Body of pancreas (tissue), 4 donors: ENCODE data around the gene RPLP2. TPM values are rescaled to one million over a fixed set of nuclear protein-coding genes. Genes with fewer than 3 reads are reported as not detected.

ENCODE experiments used
- ATAC-seq: fragments of 150-250 bp; one replicate; pipeline ENCODE4 v1.9.1; 2016
- DNase-seq, 4 donors: peaks; one replicate each; pipeline ENCODE4 v3.0.0-alpha.2; 2019
- H3K27ac ChIP-seq, 4 donors: fragments of 200-600 bp; sonication (generic); 1 replicate in 3 of 4; 2 replicates in 1 of 4; pipeline versions ENCODE4 v1.5.1 to v1.6.1; 2016 to 2019; ENCODE audit warnings: mild to moderate bottlenecking in 1 of 4, mixed read lengths in 1 of 4, moderate library complexity in 1 of 4
- H3K27me3 ChIP-seq, 2 donors: fragments of 200-600 bp; sonication (generic); one replicate each; pipeline ENCODE4 v1.6.0; 2016; ENCODE audit warnings: mild to moderate bottlenecking in 1 of 2
- H3K36me3 ChIP-seq, 2 donors: fragments of 200-600 bp; sonication (generic); replicated peaks in 1 of 2; 2 replicates each; pipeline ENCODE4 v1.5.1; 2016; ENCODE audit warnings: low read depth in 2 of 2; ENCODE audit not compliant: insufficient read depth in 1 of 2
- H3K4me1 ChIP-seq: fragments of 200-600 bp; sonication (generic); one replicate; pipeline ENCODE4 v1.6.0; 2016
- H3K4me3 ChIP-seq, 2 donors: fragments of 200-600 bp; sonication (generic); 1 replicate in 1 of 2; 2 replicates in 1 of 2; pipeline ENCODE4 v1.5.1; 2016 to 2019
- H3K9me3 ChIP-seq, 3 donors: fragments of 200-600 bp; sonication (generic); 1 replicate in 2 of 3; 2 replicates in 1 of 3; pipeline ENCODE4 v1.5.1; 2016
- CTCF ChIP-seq, 7 experiments: fragments of 450-650 bp in 4 of 7; fragments of 200-600 bp in 3 of 7; sonication (generic) in 3 of 7; IDR thresholded peaks; one replicate each; pipeline ENCODE4 v1.5.1; 2016 to 2019; ENCODE audit warnings: antibody characterized with exemption in 7 of 7
- POLR2A ChIP-seq, 3 donors: fragments of 450-650 bp; IDR thresholded peaks; one replicate each; pipeline ENCODE4 v1.6.1; 2016; ENCODE audit warnings: antibody characterized with exemption in 3 of 3, mild to moderate bottlenecking in 2 of 3
- WGBS, 2 donors: methylation state at CpG; one replicate each; pipeline ENCODE4 v1.1.5; 2017; 5-methylcytosine and 5-hydroxymethylcytosine counted together
- intact Hi-C: fragments of 100-400 bp; cut with DNase I; formaldehyde crosslinking; loops from one replicate; pipeline ENCODE4 v1.15.1; 2023
- total RNA-seq, 2 donors: library from RNA; depleted of rRNA; stranded (reverse); fragments of >200 nt; gene quantifications; one replicate each; pipeline ENCODE4 v1.1.0, GENCODE V29; 2016

The RPLP2 gene
- total RNA-seq, 2 donors from 2014 or later: 395 to 402 TPM

- Histone ChIP-seq H3K9me3 (no peaks in the 10 kb centered on the region), H3K36me3 (no peaks in the 10 kb centered on the region), H3K27ac (no peak overlapping the region), H3K4me1 (peaks cover 35% of the 10 kb centered on the region), H3K27me3 (no peaks in the 10 kb centered on the region), H3K4me3 (no peak overlapping the region)
- DNase-seq (no peak), ATAC-seq (no peak)
- no peak for TF ChIP-seq POLR2A (IDR thresholded peaks at IDR 0.05)
- no peak for TF ChIP-seq CTCF (IDR thresholded peaks at IDR 0.05)
- intact Hi-C loops: no loop called here
- WGBS, 2 donors: 59 to 77% methylated on average over 11 to 26 of the region's 26 CpGs
Observed at GRCh38 chr11:803770-804598, 5.8 kb upstream of the RPLP2 start.

DNA sequence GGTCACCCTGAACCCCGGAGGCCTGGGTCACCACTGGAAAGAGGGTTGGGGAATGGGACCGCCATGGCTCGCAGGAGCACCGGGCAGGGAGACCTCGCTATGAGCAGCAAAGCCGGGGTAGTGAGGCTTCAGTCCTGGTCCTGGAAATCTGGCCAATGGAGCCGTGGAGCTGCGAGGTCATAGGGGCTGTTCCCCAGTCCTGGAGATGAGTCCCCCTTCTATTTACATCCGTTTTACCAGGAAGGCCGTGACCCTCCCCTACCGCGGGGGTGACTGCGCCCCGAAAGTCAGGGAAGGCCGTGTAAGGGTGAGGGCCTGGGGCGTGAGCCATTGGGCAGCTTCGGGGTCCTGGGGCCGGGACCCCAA, 5.2 kb upstream of the RPLP2 start:
- intact Hi-C loops: no loop called here
- DNase-seq (no peak), ATAC-seq (no peak)
- Histone ChIP-seq H3K9me3 (no peaks in the 10 kb centered on the region), H3K4me3 (peak overlapping the region in 1 of 2 donors; percentile 26), H3K27ac (peak overlapping the region; percentile 83 to 92 (median 87)), H3K4me1 (peaks cover 35% of the 10 kb centered on the region), H3K27me3 (no peaks in the 10 kb centered on the region), H3K36me3 (no peaks in the 10 kb centered on the region)
- TF ChIP-seq POLR2A (IDR thresholded peaks at IDR 0.05) (no peak), CTCF (IDR thresholded peaks at IDR 0.05) (no peak)
- WGBS, 2 donors: 11 to 20% methylated on average over 13 to 18 of the region's 18 CpGs

DNA sequence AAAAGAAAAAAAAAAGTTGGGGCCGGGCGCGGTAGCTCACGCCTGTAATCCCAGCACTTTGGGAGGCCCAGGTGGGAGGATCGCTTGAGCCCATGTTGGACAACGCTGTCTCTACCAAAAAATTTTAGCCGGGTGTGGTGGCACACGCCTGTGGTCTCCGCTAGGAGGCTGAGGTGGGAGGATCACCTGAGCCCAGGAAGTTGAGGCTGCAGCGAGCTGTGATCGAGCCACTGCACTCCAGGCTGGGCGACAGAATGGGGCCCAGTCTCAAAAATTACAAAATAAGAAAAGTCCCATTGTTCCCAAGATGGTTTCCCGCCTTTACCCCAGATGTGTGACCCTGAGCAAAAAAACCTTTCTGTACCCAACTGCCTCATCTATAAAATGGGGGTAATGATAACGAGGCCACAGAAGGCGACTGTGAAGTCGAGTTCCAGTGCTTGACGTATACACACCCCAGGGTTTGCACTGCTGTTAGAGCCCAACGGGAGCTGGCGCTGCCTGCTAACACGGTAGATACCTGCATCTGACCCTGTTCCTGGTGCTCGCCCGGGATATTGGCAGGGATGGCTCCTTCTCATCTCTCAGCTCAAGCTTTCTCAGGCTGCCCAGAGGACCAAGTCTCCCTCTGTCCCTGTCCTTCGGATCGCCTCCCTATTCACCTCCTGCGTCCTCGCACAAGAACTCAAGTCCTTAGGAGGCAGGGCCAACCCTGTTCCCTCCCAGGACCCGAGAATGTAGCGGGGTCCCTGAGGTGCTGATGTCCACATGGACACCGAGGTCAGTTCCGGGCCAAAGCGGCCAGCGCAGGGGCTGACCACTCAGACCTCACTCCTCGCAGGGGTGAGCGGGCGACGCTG, 1.1 kb upstream of the RPLP2 start:
- WGBS, 2 donors: 34 to 55% methylated on average over 21 to 35 of the region's 36 CpGs
- H3K27me3 ChIP-seq: no peaks in the 10 kb centered on the region
- H3K27ac ChIP-seq: peak overlapping the region; percentile 93 to 100 (median 98)
- DNase-seq (no peak), ATAC-seq (no peak)
- intact Hi-C loops: no loop called here
- TF ChIP-seq CTCF (IDR thresholded peaks at IDR 0.05) (no peak), POLR2A (IDR thresholded peaks at IDR 0.05) (no peak)
- peaks cover 0 to 12% of the 10 kb centered on the region in 2 donors for H3K36me3 ChIP-seq
- H3K4me1 ChIP-seq: peaks cover 46% of the 10 kb centered on the region
- no peaks in the 10 kb centered on the region for H3K9me3 ChIP-seq
- peak overlapping the region; percentile 51 to 78 for H3K4me3 ChIP-seq

- intact Hi-C loops: no loop called here
- TF ChIP-seq POLR2A (IDR thresholded peaks at IDR 0.05) (no peak), CTCF (IDR thresholded peaks at IDR 0.05) (peak in 1 of 7 experiments; percentile 1)
- H3K9me3 ChIP-seq: no peaks in the 10 kb centered on the region
- peaks cover 0 to 12% of the 10 kb centered on the region in 2 donors for H3K36me3 ChIP-seq
- peak overlapping the region; percentile 51 to 78 for H3K4me3 ChIP-seq
- no peak for ATAC-seq
- H3K27me3 ChIP-seq: no peaks in the 10 kb centered on the region
- 0% methylated on average over 51 of the region's 55 CpGs; no CpG with 5 or more reads in 1 of the 2 donors for WGBS, 2 donors
- H3K4me1 ChIP-seq: peaks cover 32% of the 10 kb centered on the region
- DNase-seq: no peak
- H3K27ac ChIP-seq: peak overlapping the region; percentile 93 to 100 (median 98)
Observed at GRCh38 chr11:810040-810567, 337 bp downstream of the RPLP2 start.
